Subcutaneous abdominal adipose tissue (tissue), 5 donors: ENCODE data around the gene PARS2.
"Not testable (repeated sequence)": the region's sequence is repeated elsewhere in the genome, so short reads cannot be mapped to it uniquely, and the experiment has no call there.

Experiments used
- H3K27ac ChIP-seq: one replicate; pipeline ENCODE4 v1.7.0; 2013; ENCODE audit warnings: low read depth, mild to moderate bottlenecking, inconsistent platforms, low read length, moderate library complexity
- H3K27me3 ChIP-seq, 5 donors: one replicate each; pipeline ENCODE4 v1.7.0; 2013; ENCODE audit warnings: low read length in 5 of 5, inconsistent platforms in 1 of 5; ENCODE audit not compliant: control insufficient read depth in 5 of 5, insufficient read depth in 4 of 5
- H3K36me3 ChIP-seq, 5 donors: one replicate each; pipeline ENCODE4 v1.7.0; 2013; ENCODE audit warnings: low read length in 5 of 5; ENCODE audit not compliant: control insufficient read depth in 5 of 5, insufficient read depth in 5 of 5
- H3K4me1 ChIP-seq, 5 donors: one replicate each; pipeline ENCODE4 v1.7.0; 2013; ENCODE audit warnings: low read length in 5 of 5, mild to moderate bottlenecking in 3 of 5, moderate library complexity in 1 of 5; ENCODE audit not compliant: control insufficient read depth in 5 of 5, insufficient read depth in 5 of 5
- H3K4me3 ChIP-seq, 5 donors: one replicate each; pipeline ENCODE4 v1.7.0; 2013; ENCODE audit warnings: low read length in 5 of 5, low read depth in 1 of 5
- H3K9ac ChIP-seq, 5 donors: one replicate each; pipeline ENCODE4 v1.7.0; 2013; ENCODE audit warnings: low read length in 5 of 5, mild to moderate bottlenecking in 4 of 5, moderate library complexity in 3 of 5
- H3K9me3 ChIP-seq, 5 donors: one replicate each; pipeline ENCODE4 v1.7.0; 2013; ENCODE audit warnings: low read length in 5 of 5; ENCODE audit not compliant: control insufficient read depth in 5 of 5
- donor health status: healthy.
- donor health status: healthy.
- donor health status: healthy.
- donor health status: healthy.
- donor health status: healthy.

PARS2 gene

DNA sequence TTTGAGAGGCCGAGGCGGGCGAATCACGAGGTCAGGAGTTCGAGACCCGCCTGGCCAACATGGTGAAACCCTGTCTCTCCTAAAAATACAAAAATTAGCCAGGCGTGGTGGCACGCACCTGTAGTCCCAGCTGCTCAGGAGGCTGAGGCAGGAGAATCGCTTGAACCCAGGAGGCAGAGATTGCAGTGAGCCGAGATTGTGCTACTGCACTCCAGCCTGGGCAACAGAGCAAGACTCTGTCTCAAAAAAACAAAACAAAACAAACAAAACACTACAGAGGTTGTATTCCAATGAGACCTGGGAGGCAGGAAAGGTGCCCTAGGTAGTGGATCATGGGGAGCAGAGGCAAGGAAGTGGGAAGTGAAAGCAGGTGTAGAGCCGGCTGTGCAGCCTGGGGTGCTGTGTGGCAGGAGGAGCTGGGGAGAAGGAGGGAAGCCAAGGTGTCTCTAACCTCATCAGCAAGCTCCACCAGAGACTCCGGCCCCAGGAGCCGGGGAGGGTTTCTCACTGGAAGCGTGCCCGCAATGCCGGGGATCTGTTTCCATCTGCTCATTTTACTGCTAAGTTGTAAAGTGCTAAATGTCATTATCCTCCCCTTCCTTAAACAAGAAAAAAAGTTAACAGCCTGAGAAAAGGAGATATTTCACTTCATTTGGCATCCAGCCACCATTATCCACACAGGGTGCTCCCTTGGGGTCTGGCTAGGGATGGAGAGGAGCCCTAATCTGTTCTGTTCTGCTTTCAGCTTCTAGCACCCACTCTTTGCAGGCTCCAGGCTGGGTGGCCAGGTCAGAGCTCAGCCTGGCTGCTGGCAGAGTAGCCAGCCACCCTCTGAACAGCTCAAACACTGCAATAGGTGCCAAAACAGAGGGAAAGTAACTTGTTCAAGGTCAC, 11.8 kb upstream of the PARS2 start:
- not testable (repeated sequence) for H3K9ac ChIP-seq, H3K9me3 ChIP-seq, H3K4me3 ChIP-seq, H3K27ac ChIP-seq, H3K4me1 ChIP-seq, H3K36me3 ChIP-seq
- H3K27me3 ChIP-seq = peaks cover 8 to 17% (median 13%) of the 10 kb centered on the region in 5 donors

- no peak overlapping the region for H3K4me3 ChIP-seq
- H3K4me1 ChIP-seq = no peaks in the 10 kb centered on the region
- H3K27me3 ChIP-seq = peaks cover 4 to 11% (median 8%) of the 10 kb centered on the region in 5 donors
- H3K36me3 ChIP-seq = no peaks in the 10 kb centered on the region
- no peaks in the 10 kb centered on the region for H3K9me3 ChIP-seq
- no peak overlapping the region for H3K27ac ChIP-seq
- no peak overlapping the region for H3K9ac ChIP-seq
Observed at GRCh38 chr1:54774820-54775498, 10.6 kb upstream of the PARS2 start.

DNA sequence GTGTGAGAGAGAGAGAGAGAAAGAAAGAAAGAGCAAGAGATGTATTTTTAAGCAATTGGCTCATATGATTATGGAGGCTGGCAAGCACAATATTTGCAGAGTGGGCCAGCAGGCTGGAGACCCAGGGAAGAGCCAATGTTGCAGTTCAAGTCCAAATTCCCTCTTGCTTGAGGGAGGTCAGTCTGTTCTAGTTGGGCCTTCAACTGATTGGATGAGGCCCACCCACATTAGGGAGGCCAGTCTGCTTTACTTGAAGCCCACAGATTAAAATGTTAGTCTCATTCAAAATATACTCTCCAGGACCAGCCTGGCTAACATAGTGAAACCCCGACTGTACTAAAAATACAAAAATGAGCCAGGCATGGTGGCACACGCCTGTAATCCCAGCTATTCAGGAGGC, 8.6 kb upstream of the PARS2 start:
- Histone ChIP-seq H3K4me3 (no peak overlapping the region), H3K27me3 (peaks cover 0 to 8% (median 7%) of the 10 kb centered on the region in 5 donors), H3K4me1 (no peaks in the 10 kb centered on the region), H3K27ac (no peak overlapping the region), H3K9ac (no peak overlapping the region), H3K36me3 (no peaks in the 10 kb centered on the region), H3K9me3 (no peaks in the 10 kb centered on the region)

GRCh38 chr1:54768093-54768492, 3.8 kb upstream of the PARS2 start:
- H3K27me3 ChIP-seq = no peaks in the 10 kb centered on the region
- H3K9me3 ChIP-seq = no peaks in the 10 kb centered on the region
- H3K9ac ChIP-seq = no peak overlapping the region
- no peak overlapping the region for H3K27ac ChIP-seq
- no peaks in the 10 kb centered on the region for H3K36me3 ChIP-seq
- no peak overlapping the region for H3K4me3 ChIP-seq
- peaks cover 0 to 16% (median 12%) of the 10 kb centered on the region in 5 donors for H3K4me1 ChIP-seq

GRCh38 chr1:54767526-54767925, 3.2 kb upstream of the PARS2 start:
- H3K4me3 ChIP-seq = no peak overlapping the region
- no peak overlapping the region for H3K27ac ChIP-seq
- peaks cover 0 to 16% (median 13%) of the 10 kb centered on the region in 5 donors for H3K4me1 ChIP-seq
- no peaks in the 10 kb centered on the region for H3K36me3 ChIP-seq
- no peak overlapping the region for H3K9ac ChIP-seq
- H3K9me3 ChIP-seq = no peaks in the 10 kb centered on the region
- H3K27me3 ChIP-seq = no peaks in the 10 kb centered on the region

DNA sequence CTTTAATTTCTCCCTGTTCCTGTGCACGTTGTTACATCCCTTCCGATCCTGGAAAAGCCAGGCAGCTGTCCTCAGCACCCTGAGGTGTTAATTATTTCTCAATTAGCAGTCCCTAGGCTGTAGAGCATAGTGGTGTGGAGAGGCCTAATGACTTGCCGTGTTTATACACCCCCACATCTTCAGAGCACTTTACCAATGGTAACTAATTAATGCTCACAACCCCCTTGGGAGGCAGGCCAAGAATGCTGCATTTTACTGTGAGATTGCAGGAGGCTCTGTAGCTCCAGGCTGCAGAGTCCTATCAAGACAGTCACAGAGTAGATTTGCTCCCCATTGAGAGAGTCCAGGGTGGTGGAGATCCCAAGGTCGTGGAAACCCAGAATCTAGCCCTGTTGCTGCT, 2.4 kb upstream of the PARS2 start:
- Histone ChIP-seq H3K9me3 (no peaks in the 10 kb centered on the region), H3K27me3 (no peaks in the 10 kb centered on the region), H3K9ac (no peak overlapping the region), H3K27ac (no peak overlapping the region), H3K4me3 (no peak overlapping the region), H3K36me3 (no peaks in the 10 kb centered on the region), H3K4me1 (peaks cover 0 to 16% (median 13%) of the 10 kb centered on the region in 5 donors)

DNA sequence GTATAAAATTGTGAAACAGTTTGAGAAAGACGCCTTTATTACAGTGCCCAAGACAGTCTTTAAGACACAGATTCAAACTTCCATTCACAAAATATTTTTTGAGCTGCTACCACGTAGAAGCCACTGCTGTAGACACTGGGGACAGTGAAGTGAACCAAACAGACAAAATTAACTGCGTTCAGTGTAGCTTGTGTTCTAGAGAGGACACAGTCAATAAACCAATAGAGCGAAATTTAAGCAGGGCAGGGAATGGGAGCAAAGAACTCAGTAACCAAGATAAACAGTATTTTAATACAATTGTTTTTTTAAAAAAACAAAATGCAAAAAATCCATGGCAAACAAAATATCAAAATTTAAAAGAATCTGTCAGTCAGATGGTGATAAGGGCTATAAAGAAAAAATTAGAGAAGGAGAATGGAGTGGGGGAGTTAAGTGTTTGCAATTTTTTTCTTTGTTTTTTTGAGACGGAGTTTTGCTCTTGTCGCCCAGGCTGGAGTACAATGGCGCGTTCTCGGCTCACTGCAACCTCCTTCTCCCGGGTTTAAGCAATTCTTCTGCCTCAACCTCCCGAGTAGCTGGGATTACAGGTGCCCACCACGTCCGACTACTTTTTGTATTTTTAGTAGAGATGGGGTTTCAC, 719 bp upstream of the PARS2 start:
- Histone ChIP-seq H3K4me1 (peaks cover 0 to 16% (median 13%) of the 10 kb centered on the region in 5 donors), H3K27ac (peak overlapping the region; percentile 48), H3K27me3 (no peaks in the 10 kb centered on the region), H3K4me3 (peak overlapping the region; percentile 62 to 99 (median 67)), H3K9ac (peak overlapping the region in 4 of 5 donors; percentile 42 to 68 (median 50)), H3K9me3 (no peaks in the 10 kb centered on the region), H3K36me3 (no peaks in the 10 kb centered on the region)

DNA sequence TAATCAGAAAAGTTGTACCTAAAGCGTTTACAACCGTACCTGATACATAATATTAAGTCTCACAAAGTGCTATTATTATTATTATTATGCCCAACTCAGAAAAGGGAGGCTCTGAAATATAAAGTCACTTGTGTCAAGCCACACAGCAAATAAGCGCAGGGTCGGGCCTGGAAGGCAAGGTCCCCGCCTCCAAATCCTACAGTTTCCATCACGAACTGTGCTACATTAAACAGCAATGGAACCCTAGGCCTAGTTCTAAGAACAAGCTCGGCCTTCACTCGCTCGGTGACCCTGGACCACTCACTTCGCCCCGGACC, 549 bp downstream of the PARS2 start:
- peak overlapping the region; percentile 79 to 98 (median 89) for H3K9ac ChIP-seq

GRCh38 chr1:54758678-54759348, 5.5 kb downstream of the PARS2 start:
- no peak overlapping the region for H3K4me3 ChIP-seq
- H3K27me3 ChIP-seq = no peaks in the 10 kb centered on the region
- H3K27ac ChIP-seq = no peak overlapping the region
- H3K9me3 ChIP-seq = no peaks in the 10 kb centered on the region
- peaks cover 3 to 35% (median 30%) of the 10 kb centered on the region in 5 donors for H3K36me3 ChIP-seq
- H3K4me1 ChIP-seq = peaks cover 0 to 9% (median 7%) of the 10 kb centered on the region in 5 donors
- H3K9ac ChIP-seq = no peak overlapping the region

More for the DNA sequence above, 549 bp downstream of the PARS2 start:
- no peaks in the 10 kb centered on the region for H3K27me3 ChIP-seq
- H3K27ac ChIP-seq = peak overlapping the region; percentile 50
- H3K36me3 ChIP-seq = peaks cover 0 to 4% (median 2%) of the 10 kb centered on the region in 5 donors
- no peaks in the 10 kb centered on the region for H3K9me3 ChIP-seq
- H3K4me1 ChIP-seq = peaks cover 0 to 16% (median 13%) of the 10 kb centered on the region in 5 donors
- peak overlapping the region; percentile 71 to 99 (median 97) for H3K4me3 ChIP-seq
